K562 (cell line): Measurements from ENCODE around the gene CCDC148.

Experiments used
- CTCF ChIP-seq, 3 experiments: IDR thresholded peaks in 2 of 3; conservative IDR thresholded peaks in 1 of 3; 2 replicates each; pipeline ENCODE4 v1.5.1; 2011 to 2012; ENCODE audit warnings: low read length in 3 of 3, mild to moderate bottlenecking in 3 of 3, control low read depth in 2 of 3, improper control_type of control experiment in 1 of 3, inconsistent platforms in 1 of 3, low read depth in 1 of 3, mixed read lengths in 1 of 3, moderate library complexity in 1 of 3; ENCODE audit not compliant: insufficient read depth in 2 of 3
- E2F6 ChIP-seq, 2 experiments: IDR thresholded peaks; 2 replicates each; pipeline ENCODE4 v1.6.1; 2011; ENCODE audit warnings: borderline replicate concordance in 1 of 2, control low read depth in 1 of 2, low read depth in 1 of 2, low read length in 1 of 2, mild to moderate bottlenecking in 1 of 2, mixed read lengths in 1 of 2, moderate library complexity in 1 of 2; ENCODE audit not compliant: insufficient read depth in 1 of 2, insufficient read length in 1 of 2, poor library complexity in 1 of 2, severe bottlenecking in 1 of 2; ENCODE audit errors: extremely low read depth in 1 of 2
- EHMT2 ChIP-seq: fragments of 450-650 bp; IDR thresholded peaks from 2 replicates; pipeline ENCODE4 v1.6.1; 2018; ENCODE audit warnings: antibody characterized with exemption
- EZH2 ChIP-seq: IDR thresholded peaks from 2 replicates; pipeline ENCODE4 v1.6.1; 2012; ENCODE audit warnings: low read depth, mild to moderate bottlenecking, inconsistent platforms, low read length, borderline replicate concordance
- GATAD2B ChIP-seq: fragments of 450-650 bp; IDR thresholded peaks from 2 replicates; pipeline ENCODE4 v1.6.1; 2017; ENCODE audit warnings: mild to moderate bottlenecking, borderline replicate concordance
- JUNB ChIP-seq: fragments of 450-650 bp; formaldehyde crosslinking; conservative IDR thresholded peaks from 2 replicates; pipeline ENCODE4 v1.4.0; 2020; ENCODE audit warnings: mild to moderate bottlenecking
- KLF13 ChIP-seq: fragments of 450-650 bp; IDR thresholded peaks from 2 replicates; pipeline ENCODE4 v1.6.1; 2016; ENCODE audit warnings: missing genetic modification characterization, low read depth, mild to moderate bottlenecking, missing compliant biosample characterization, moderate library complexity, borderline replicate concordance
- MLX ChIP-seq, 2 experiments: fragments of 450-650 bp in 1 of 2; sonication (generic) in 1 of 2; formaldehyde crosslinking; conservative IDR thresholded peaks; 2 replicates each; pipeline versions ENCODE4 v1.4.0 to v1.8.1; 2020 to 2022; ENCODE audit warnings: mild to moderate bottlenecking in 1 of 2, missing genetic modification reagents in 1 of 2
- MTA2 ChIP-seq: fragments of 450-650 bp; IDR thresholded peaks from 2 replicates; pipeline ENCODE4 v1.6.1; 2016; ENCODE audit warnings: low read depth
- NFE2L1 ChIP-seq: fragments of 450-650 bp; IDR thresholded peaks from 2 replicates; pipeline ENCODE4 v1.6.1; 2016; ENCODE audit warnings: missing genetic modification characterization, low read depth, mild to moderate bottlenecking, missing compliant biosample characterization, moderate library complexity, borderline replicate concordance
- POLR2AphosphoS2 ChIP-seq: IDR thresholded peaks from 2 replicates; pipeline ENCODE4 v1.6.1; 2012; ENCODE audit warnings: low read length, improper control_type of control experiment
- SMC3 ChIP-seq: conservative IDR thresholded peaks from 2 replicates; pipeline ENCODE4 v1.6.1; 2011; ENCODE audit warnings: low read depth, low read length, improper control_type of control experiment; ENCODE audit not compliant: insufficient read depth
- TAF15 ChIP-seq: fragments of 200-400 bp; formaldehyde crosslinking; IDR thresholded peaks from 2 replicates; pipeline ENCODE4 v1.6.1; 2017; ENCODE audit warnings: mild to moderate bottlenecking, low read depth, low read length, moderate library complexity
- TF ChIP-seq, protein P1 (sequence below): fragments of 450-650 bp; IDR thresholded peaks from 2 replicates; pipeline ENCODE4 v1.6.1; 2016; ENCODE audit warnings: antibody characterized with exemption

- TF ChIP-seq NFE2L1 (tag), result no peak
- TF ChIP-seq E2F6 (IDR thresholded peaks at IDR 0.05; ENCODE audit: borderline replicate concordance in 1 of 2, extremely low read depth in 1 of 2, insufficient read depth in 1 of 2, insufficient read length in 1 of 2, low read depth in 1 of 2, low read length in 1 of 2, poor library complexity in 1 of 2, severe bottlenecking in 1 of 2), result no peak
- TF ChIP-seq EZH2, result no peak
- TF ChIP-seq CTCF (IDR thresholded peaks at IDR 0.05 in 2 of 3, conservative IDR thresholded peaks at IDR 0.05 in 1 of 3; ENCODE audit: insufficient read depth in 2 of 3, low read depth in 1 of 3, low read length in 3 of 3), result no peak
- TF ChIP-seq GATAD2B, result no peak
- TF ChIP-seq EHMT2, result no peak
- no peak for TF ChIP-seq JUNB
- no peak for TF ChIP-seq MTA2
- no peak for TF ChIP-seq SMC3
- no peak for TF ChIP-seq POLR2AphosphoS2
- TF ChIP-seq, protein P1, sequence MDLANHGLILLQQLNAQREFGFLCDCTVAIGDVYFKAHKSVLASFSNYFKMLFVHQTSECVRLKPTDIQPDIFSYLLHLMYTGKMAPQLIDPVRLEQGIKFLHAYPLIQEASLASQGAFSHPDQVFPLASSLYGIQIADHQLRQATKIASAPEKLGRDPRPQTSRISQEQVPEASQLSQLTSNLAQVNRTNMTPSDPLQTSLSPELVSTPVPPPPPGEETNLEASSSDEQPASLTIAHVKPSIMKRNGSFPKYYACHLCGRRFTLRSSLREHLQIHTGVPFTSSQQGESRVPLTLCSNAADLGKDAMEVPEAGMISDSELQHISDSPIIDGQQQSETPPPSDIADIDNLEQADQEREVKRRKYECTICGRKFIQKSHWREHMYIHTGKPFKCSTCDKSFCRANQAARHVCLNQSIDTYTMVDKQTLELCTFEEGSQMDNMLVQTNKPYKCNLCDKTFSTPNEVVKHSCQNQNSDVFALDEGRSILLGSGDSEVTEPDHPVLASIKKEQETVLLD, result no peak
- TF ChIP-seq MLX (CRISPR knock-in tag; conservative IDR thresholded peaks at IDR 0.05), result no peak
- no peak for TF ChIP-seq KLF13 (tag)
- no peak for TF ChIP-seq TAF15
These were observed 74.6 kb downstream of the CCDC148 start for GRCh38 chr2:158381978-158382377.
